GM11168 (cell line): Measurements from ENCODE around the gene IMP4.

Experiments
- in situ Hi-C: fragments of 300-500 bp; cut with MboI; formaldehyde crosslinking; loops from one replicate; pipeline ENCODE4 v1.12.0; 2022; ENCODE audit warnings: low sequenced_read_pairs; ENCODE audit not compliant: unreplicated experiment

IMP4 gene

GRCh38 chr2:130355172-130355577 lies 12.5 kb downstream of the IMP4 start:
- in situ Hi-C loops = no loop called here

- in situ Hi-C loops = no loop called here
Measured at GRCh38 chr2:130355578-130356431, 13.1 kb downstream of the IMP4 start, which contains the start of gene PTPN18. TSS of gene PTPN18 (plus strand) at chr2:130356056. CDS start at chr2:130356108, 52 bp downstream.

GRCh38 chr2:130357864-130358263 lies 15.2 kb downstream of the IMP4 start:
- in situ Hi-C loops = no loop called here

GRCh38 chr2:130358420-130359350 lies 16.0 kb downstream of the IMP4 start:
- in situ Hi-C loops = no loop called here

GRCh38 chr2:130359466-130359865 lies 16.8 kb downstream of the IMP4 start:
- in situ Hi-C loops = no loop called here

- in situ Hi-C loops = no loop called here
Measured at GRCh38 chr2:130363479-130363878, 20.8 kb downstream of the IMP4 start.

GRCh38 chr2:130365075-130365474 lies 22.4 kb downstream of the IMP4 start:
- in situ Hi-C loops = no loop called here

- in situ Hi-C loops = no loop called here
Measured at GRCh38 chr2:130365963-130366362, 23.3 kb downstream of the IMP4 start.

GRCh38 chr2:130366720-130367119 lies 24.0 kb downstream of the IMP4 start:
- in situ Hi-C loops = no loop called here

GRCh38 chr2:130368786-130369185 lies 26.1 kb downstream of the IMP4 start:
- in situ Hi-C loops = no loop called here

GRCh38 chr2:130369311-130369964 lies 26.7 kb downstream of the IMP4 start:
- in situ Hi-C loops = no loop called here

- in situ Hi-C loops = no loop called here
Measured at GRCh38 chr2:130369965-130370341, 27.3 kb downstream of the IMP4 start.

GRCh38 chr2:130370490-130370889 lies 27.8 kb downstream of the IMP4 start:
- in situ Hi-C loops = no loop called here

GRCh38 chr2:130371723-130372054 lies 29.0 kb downstream of the IMP4 start:
- in situ Hi-C loops = no loop called here

GRCh38 chr2:130372055-130372832 lies 29.5 kb downstream of the IMP4 start:
- in situ Hi-C loops = no loop called here

- in situ Hi-C loops = no loop called here
Measured at GRCh38 chr2:130372833-130373807, 30.4 kb downstream of the IMP4 start.

- in situ Hi-C loops = no loop called here
Measured at GRCh38 chr2:130373808-130374365, 31.2 kb downstream of the IMP4 start.

- in situ Hi-C loops = no loop called here
Measured at GRCh38 chr2:130374587-130375290, 32.0 kb downstream of the IMP4 start.
